Nephron (organoid): Measurements from ENCODE around the gene EFHB.
"Not testable (repeated sequence)": the region's sequence is repeated elsewhere in the genome, so short reads cannot be mapped to it uniquely, and the experiment has no call there.

ENCODE experiments used
- H3K27ac Mint-ChIP-seq, 3 experiments: 2 replicates each; pipeline ENCODE4 v1.8.0; 2020; ENCODE audit warnings: mixed read lengths in 3 of 3, mild to moderate bottlenecking in 2 of 3, moderate library complexity in 1 of 3
- H3K27me3 Mint-ChIP-seq: 2 replicates; pipeline ENCODE4 v1.8.0; 2021; ENCODE audit warnings: low read depth, mild to moderate bottlenecking, moderate library complexity, mixed read lengths
- H3K36me3 Mint-ChIP-seq: 2 replicates; pipeline ENCODE4 v1.8.0; 2020; ENCODE audit warnings: low read depth, mixed read lengths
- H3K4me1 Mint-ChIP-seq: 2 replicates; pipeline ENCODE4 v1.8.0; 2020; ENCODE audit warnings: mixed read lengths
- H3K4me3 Mint-ChIP-seq, 3 experiments: 2 replicates each; pipeline ENCODE4 v1.8.0; 2020; ENCODE audit warnings: mild to moderate bottlenecking in 3 of 3, mixed read lengths in 3 of 3, moderate library complexity in 2 of 3
- H3K9me3 Mint-ChIP-seq: 2 replicates; pipeline ENCODE4 v1.8.0; 2020; ENCODE audit warnings: mixed read lengths
- CTCF ChIP-seq, 3 experiments: fragments of 200-600 bp; sonication (generic); IDR thresholded peaks; one replicate each; pipeline ENCODE4 v1.5.0; 2021; ENCODE audit warnings: antibody characterized with exemption in 3 of 3; ENCODE audit not compliant: unreplicated experiment in 3 of 3

The EFHB gene

GRCh38 chr3:19901337-19901736 is 32.7 kb downstream of the EFHB start:
- no peak overlapping the region for H3K4me3 Mint-ChIP-seq
- no peaks in the 10 kb centered on the region for H3K9me3 Mint-ChIP-seq
- no peak for TF ChIP-seq CTCF (IDR thresholded peaks at IDR 0.05; ENCODE audit: unreplicated experiment in 3 of 3)
- no peaks in the 10 kb centered on the region for H3K36me3 Mint-ChIP-seq
- H3K27me3 Mint-ChIP-seq, result no peaks in the 10 kb centered on the region
- H3K4me1 Mint-ChIP-seq, result peaks cover 15% of the 10 kb centered on the region
- H3K27ac Mint-ChIP-seq, result peak overlapping the region in 1 of 3 experiments; percentile 53

GRCh38 chr3:19899833-19900232 is 34.2 kb downstream of the EFHB start:
- not testable (repeated sequence) for H3K4me3 Mint-ChIP-seq, H3K27me3 Mint-ChIP-seq, H3K9me3 Mint-ChIP-seq, H3K27ac Mint-ChIP-seq, H3K36me3 Mint-ChIP-seq
- peaks cover 15% of the 10 kb centered on the region for H3K4me1 Mint-ChIP-seq

- peak overlapping the region in 1 of 3 experiments; percentile 35 for H3K27ac Mint-ChIP-seq
- H3K4me1 Mint-ChIP-seq, result peaks cover 15% of the 10 kb centered on the region
- H3K4me3 Mint-ChIP-seq, result no peak overlapping the region
- no peaks in the 10 kb centered on the region for H3K36me3 Mint-ChIP-seq
- TF ChIP-seq CTCF (IDR thresholded peaks at IDR 0.05; ENCODE audit: unreplicated experiment in 3 of 3), result no peak
- H3K9me3 Mint-ChIP-seq, result no peaks in the 10 kb centered on the region
- H3K27me3 Mint-ChIP-seq, result no peaks in the 10 kb centered on the region
These were observed 34.8 kb downstream of the EFHB start for GRCh38 chr3:19899264-19899663.

GRCh38 chr3:19898721-19899120 is 35.3 kb downstream of the EFHB start:
- H3K4me3 Mint-ChIP-seq, result no peak overlapping the region
- H3K36me3 Mint-ChIP-seq, result no peaks in the 10 kb centered on the region
- no peaks in the 10 kb centered on the region for H3K27me3 Mint-ChIP-seq
- no peaks in the 10 kb centered on the region for H3K9me3 Mint-ChIP-seq
- TF ChIP-seq CTCF (IDR thresholded peaks at IDR 0.05; ENCODE audit: unreplicated experiment in 3 of 3), result no peak
- H3K27ac Mint-ChIP-seq, result peak overlapping the region; percentile 10 to 35 (median 22)
- H3K4me1 Mint-ChIP-seq, result peaks cover 15% of the 10 kb centered on the region

GRCh38 chr3:19891740-19892139 is 42.3 kb downstream of the EFHB start:
- H3K9me3 Mint-ChIP-seq, result no peaks in the 10 kb centered on the region
- H3K4me1 Mint-ChIP-seq, result peaks cover 23% of the 10 kb centered on the region
- H3K27me3 Mint-ChIP-seq, result no peaks in the 10 kb centered on the region
- TF ChIP-seq CTCF (IDR thresholded peaks at IDR 0.05; ENCODE audit: unreplicated experiment in 3 of 3), result no peak
- H3K27ac Mint-ChIP-seq, result peak overlapping the region in 1 of 3 experiments; percentile 40
- H3K36me3 Mint-ChIP-seq, result no peaks in the 10 kb centered on the region
- no peak overlapping the region for H3K4me3 Mint-ChIP-seq

- Mint-ChIP-seq H3K4me1 (peaks cover 26% of the 10 kb centered on the region), H3K27ac (peak overlapping the region; percentile 89 to 97 (median 94)), H3K27me3 (no peaks in the 10 kb centered on the region), H3K36me3 (no peaks in the 10 kb centered on the region), H3K9me3 (no peaks in the 10 kb centered on the region), H3K4me3 (peak overlapping the region in 2 of 3 experiments; percentile 13 to 35)
- TF ChIP-seq CTCF (IDR thresholded peaks at IDR 0.05; ENCODE audit: unreplicated experiment in 3 of 3), result no peak
These were observed 45.4 kb downstream of the EFHB start for GRCh38 chr3:19888428-19889152.

GRCh38 chr3:19887122-19887521 is 46.9 kb downstream of the EFHB start:
- not testable (repeated sequence) for H3K36me3 Mint-ChIP-seq, H3K9me3 Mint-ChIP-seq, H3K4me3 Mint-ChIP-seq, H3K27ac Mint-ChIP-seq, H3K27me3 Mint-ChIP-seq
- H3K4me1 Mint-ChIP-seq, result peaks cover 26% of the 10 kb centered on the region
